ENCODE measurements around the gene TRPC3.
A peak's percentile ranks its signal among the peaks of the same experiment; 100 is the strongest.

TRPC3 gene
- 0.17 to 0.58 (median 0.52) reads per million in 3 donors for total RNA-seq

DNA sequence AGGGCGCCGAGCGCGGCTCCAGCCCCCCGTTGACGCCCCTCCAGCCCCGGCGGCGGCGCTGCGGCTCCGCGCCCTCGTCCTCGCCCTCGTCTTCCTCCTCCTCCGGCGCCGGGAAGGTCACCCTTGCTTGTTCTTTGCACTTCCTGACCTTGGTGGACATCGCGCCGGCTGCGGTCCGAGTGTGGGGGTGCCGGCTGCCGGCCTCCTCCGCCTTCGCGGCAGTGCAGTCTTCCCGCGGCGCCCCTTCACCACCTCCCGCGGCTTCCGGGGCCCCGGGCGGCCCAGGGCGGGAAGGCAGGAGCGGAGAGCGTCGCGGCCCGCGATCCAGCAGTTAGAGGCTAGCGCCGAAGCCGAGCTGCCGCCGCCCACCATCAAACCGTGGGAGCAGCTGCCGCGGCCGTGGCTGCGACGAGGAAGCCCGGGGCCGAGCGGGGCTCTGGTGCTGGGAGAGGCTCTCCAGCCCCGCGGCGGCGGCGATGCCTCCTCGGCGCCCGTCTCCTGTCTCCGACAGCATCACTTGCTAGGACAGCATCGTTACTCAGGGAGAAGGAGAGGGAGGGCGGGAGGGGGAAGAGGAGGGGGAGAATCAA, at the start of gene TRPC3:
TRPC3 (minus strand) TSS at position 540 of the 590 bp plus-strand sequence; CDS start at position 160, 380 bp downstream.
- Histone ChIP-seq H3K27ac (ENCODE audit: insufficient read depth, low read length, poor library complexity, severe bottlenecking) (no peak within 1 kb of the TSS), H3K4me3 (ENCODE audit: insufficient read depth, low read depth, low read length, poor library complexity, severe bottlenecking) (peak within 1 kb of the TSS; percentile 79)

DNA sequence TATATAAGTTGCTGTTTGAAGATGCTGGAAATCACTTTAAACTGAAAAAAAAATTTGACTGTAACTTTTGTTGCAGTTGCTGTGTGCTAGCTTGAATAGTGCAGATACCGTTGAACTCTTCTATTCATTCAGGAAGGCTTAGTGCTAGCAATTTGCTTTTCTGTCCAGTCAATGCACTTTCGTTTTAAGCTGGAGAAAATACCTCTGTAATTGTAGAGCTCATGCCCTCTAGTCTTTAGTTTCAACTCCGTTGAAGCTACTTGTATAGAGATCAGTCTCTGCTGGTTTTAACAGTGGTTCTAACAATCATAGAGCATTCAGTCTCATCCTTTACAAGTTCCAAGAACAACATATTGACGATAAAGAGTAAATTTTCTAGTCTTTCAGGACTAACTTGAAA, 49.0 kb upstream of the TRPC3 start:
- no peak overlapping the region for H3K4me3 ChIP-seq (ENCODE audit: insufficient read depth, low read depth, low read length, poor library complexity, severe bottlenecking)
- no peak for DNase-seq
- H3K4me1 ChIP-seq (ENCODE audit: control insufficient read depth, insufficient read depth, low read length, poor library complexity, severe bottlenecking): no peaks in the 10 kb centered on the region
- H3K36me3 ChIP-seq (ENCODE audit: control insufficient read depth, insufficient read depth, low read length): no peaks in the 10 kb centered on the region
- no peak overlapping the region for H3K27ac ChIP-seq (ENCODE audit: insufficient read depth, low read length, poor library complexity, severe bottlenecking)
- no peaks in the 10 kb centered on the region for H3K9me3 ChIP-seq (ENCODE audit: control insufficient read depth, low read length)
- H3K27me3 ChIP-seq (replicated peaks; ENCODE audit: control insufficient read depth, insufficient read depth, low read length, poor library complexity, severe bottlenecking): no peaks in the 10 kb centered on the region

More for the DNA sequence above, at the start of gene TRPC3:
- Histone ChIP-seq H3K4me1 (ENCODE audit: control insufficient read depth, insufficient read depth, low read length, poor library complexity, severe bottlenecking) (no peaks in the 10 kb centered on the region), H3K27me3 (replicated peaks; ENCODE audit: control insufficient read depth, insufficient read depth, low read length, poor library complexity, severe bottlenecking) (no peaks in the 10 kb centered on the region), H3K36me3 (ENCODE audit: control insufficient read depth, insufficient read depth, low read length) (no peaks in the 10 kb centered on the region), H3K9me3 (ENCODE audit: control insufficient read depth, low read length) (no peaks in the 10 kb centered on the region)
- DNase-seq: peak in 1 of 3 donors; percentile 1

DNA sequence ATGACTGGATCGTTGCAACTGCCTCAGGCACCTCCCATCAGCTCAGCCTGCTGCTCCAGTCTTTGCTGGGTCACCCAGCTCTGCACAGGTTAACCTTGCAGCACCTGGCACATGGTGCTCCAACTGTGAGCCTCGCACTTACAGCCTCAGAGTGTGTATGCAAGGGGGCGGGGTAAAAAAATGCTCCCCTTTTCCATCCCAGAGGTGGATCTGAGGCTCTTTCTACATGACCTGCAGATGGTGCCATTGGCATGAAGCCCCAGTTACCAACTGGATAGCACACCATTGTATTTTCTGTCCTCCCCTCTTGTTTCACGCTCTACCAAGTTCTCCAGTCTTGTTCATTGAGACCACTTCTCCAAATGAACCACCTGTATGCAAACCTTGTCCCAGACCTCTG, 46.2 kb upstream of the TRPC3 start:
- Histone ChIP-seq H3K4me3 (ENCODE audit: insufficient read depth, low read depth, low read length, poor library complexity, severe bottlenecking) (no peak overlapping the region), H3K27ac (ENCODE audit: insufficient read depth, low read length, poor library complexity, severe bottlenecking) (no peak overlapping the region), H3K36me3 (ENCODE audit: control insufficient read depth, insufficient read depth, low read length) (no peaks in the 10 kb centered on the region), H3K27me3 (replicated peaks; ENCODE audit: control insufficient read depth, insufficient read depth, low read length, poor library complexity, severe bottlenecking) (no peaks in the 10 kb centered on the region), H3K4me1 (ENCODE audit: control insufficient read depth, insufficient read depth, low read length, poor library complexity, severe bottlenecking) (no peaks in the 10 kb centered on the region), H3K9me3 (ENCODE audit: control insufficient read depth, low read length) (no peaks in the 10 kb centered on the region)
- no peak for DNase-seq

DNA sequence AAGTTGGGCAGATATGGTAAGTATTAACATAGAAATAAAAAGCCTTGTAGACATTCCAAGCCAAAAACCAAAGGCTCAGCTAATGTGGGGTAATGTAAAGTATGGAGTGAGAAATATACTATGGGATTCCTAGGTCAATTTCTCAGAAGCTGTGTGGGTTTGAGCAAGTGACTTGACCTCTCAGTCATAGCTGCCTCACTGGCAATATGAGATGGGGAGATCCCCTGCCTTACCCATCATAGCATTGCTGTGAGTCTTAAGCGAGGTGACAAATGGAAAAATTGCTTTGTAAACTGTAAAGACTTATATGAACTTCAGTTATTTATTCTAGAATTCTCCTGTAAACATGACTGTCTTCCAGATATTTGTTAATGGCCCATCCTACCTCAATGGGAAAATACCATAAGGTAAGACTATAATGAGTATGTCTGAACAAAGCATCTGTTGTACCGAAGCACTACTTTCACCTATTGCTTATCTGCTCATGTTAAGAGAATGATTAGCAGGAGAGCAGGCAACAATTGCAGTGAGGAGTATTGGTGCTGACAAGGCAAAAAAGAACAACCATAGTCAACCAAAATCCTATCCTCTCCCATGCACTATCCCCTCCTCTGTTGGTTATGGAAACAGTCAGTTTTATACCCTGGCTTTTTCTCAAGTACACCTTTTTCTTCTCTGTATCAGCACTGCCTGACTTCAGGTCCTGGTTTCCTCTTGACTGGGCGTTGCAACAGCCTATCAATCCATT, 44.1 kb upstream of the TRPC3 start:
- DNase-seq: no peak
- Histone ChIP-seq H3K27ac (ENCODE audit: insufficient read depth, low read length, poor library complexity, severe bottlenecking) (no peak overlapping the region), H3K36me3 (ENCODE audit: control insufficient read depth, insufficient read depth, low read length) (no peaks in the 10 kb centered on the region), H3K4me3 (ENCODE audit: insufficient read depth, low read depth, low read length, poor library complexity, severe bottlenecking) (no peak overlapping the region), H3K9me3 (ENCODE audit: control insufficient read depth, low read length) (no peaks in the 10 kb centered on the region), H3K4me1 (ENCODE audit: control insufficient read depth, insufficient read depth, low read length, poor library complexity, severe bottlenecking) (no peaks in the 10 kb centered on the region), H3K27me3 (replicated peaks; ENCODE audit: control insufficient read depth, insufficient read depth, low read length, poor library complexity, severe bottlenecking) (no peaks in the 10 kb centered on the region)

DNA sequence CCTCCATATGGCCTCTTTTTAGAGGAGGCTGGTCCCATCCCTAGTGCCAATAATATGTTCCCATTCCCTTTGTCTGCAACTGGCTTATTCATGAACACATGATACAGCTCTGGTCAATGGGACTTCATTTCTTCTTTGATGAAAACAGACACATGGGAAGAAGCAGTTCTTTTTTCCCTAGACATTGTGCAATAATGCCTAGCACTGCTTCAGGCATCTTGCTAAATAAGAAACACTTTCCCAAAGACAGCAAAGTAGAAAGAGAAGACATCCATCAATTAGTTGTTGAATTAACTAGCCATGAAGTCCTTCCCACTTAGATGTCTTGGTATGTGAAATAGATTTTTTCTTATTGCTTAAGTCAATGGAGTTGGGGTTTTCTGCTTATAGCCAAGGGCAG, 40.1 kb upstream of the TRPC3 start:
- no peaks in the 10 kb centered on the region for H3K9me3 ChIP-seq (ENCODE audit: control insufficient read depth, low read length)
- no peak overlapping the region for H3K4me3 ChIP-seq (ENCODE audit: insufficient read depth, low read depth, low read length, poor library complexity, severe bottlenecking)
- peaks cover 4% of the 10 kb centered on the region for H3K27me3 ChIP-seq (replicated peaks; ENCODE audit: control insufficient read depth, insufficient read depth, low read length, poor library complexity, severe bottlenecking)
- no peaks in the 10 kb centered on the region for H3K36me3 ChIP-seq (ENCODE audit: control insufficient read depth, insufficient read depth, low read length)
- H3K4me1 ChIP-seq (ENCODE audit: control insufficient read depth, insufficient read depth, low read length, poor library complexity, severe bottlenecking): no peaks in the 10 kb centered on the region
- DNase-seq: no peak
- H3K27ac ChIP-seq (ENCODE audit: insufficient read depth, low read length, poor library complexity, severe bottlenecking): no peak overlapping the region

DNA sequence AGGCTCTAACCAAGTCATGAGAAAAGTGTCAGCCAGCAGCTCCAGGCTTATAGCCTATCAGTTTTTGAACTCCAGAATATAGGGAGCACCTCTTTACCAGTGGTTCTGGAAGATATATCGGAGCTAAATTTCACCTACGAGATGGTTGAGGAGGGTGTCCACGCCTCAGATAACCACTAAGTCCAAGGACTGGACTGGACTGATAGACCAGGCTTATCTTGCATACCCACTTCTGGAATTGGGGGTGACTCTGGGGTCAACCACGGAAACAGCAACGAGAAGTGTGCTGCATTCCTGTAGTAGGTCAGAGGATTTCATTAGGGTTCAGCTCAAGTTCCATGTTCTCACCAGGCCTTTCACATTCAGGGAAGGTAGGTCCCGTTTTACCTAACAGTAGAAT, 38.6 kb upstream of the TRPC3 start:
- DNase-seq: no peak
- H3K9me3 ChIP-seq (ENCODE audit: control insufficient read depth, low read length): no peaks in the 10 kb centered on the region
- H3K4me3 ChIP-seq (ENCODE audit: insufficient read depth, low read depth, low read length, poor library complexity, severe bottlenecking): no peak overlapping the region
- no peaks in the 10 kb centered on the region for H3K36me3 ChIP-seq (ENCODE audit: control insufficient read depth, insufficient read depth, low read length)
- no peaks in the 10 kb centered on the region for H3K4me1 ChIP-seq (ENCODE audit: control insufficient read depth, insufficient read depth, low read length, poor library complexity, severe bottlenecking)
- no peak overlapping the region for H3K27ac ChIP-seq (ENCODE audit: insufficient read depth, low read length, poor library complexity, severe bottlenecking)
- H3K27me3 ChIP-seq (replicated peaks; ENCODE audit: control insufficient read depth, insufficient read depth, low read length, poor library complexity, severe bottlenecking): peaks cover 4% of the 10 kb centered on the region

DNA sequence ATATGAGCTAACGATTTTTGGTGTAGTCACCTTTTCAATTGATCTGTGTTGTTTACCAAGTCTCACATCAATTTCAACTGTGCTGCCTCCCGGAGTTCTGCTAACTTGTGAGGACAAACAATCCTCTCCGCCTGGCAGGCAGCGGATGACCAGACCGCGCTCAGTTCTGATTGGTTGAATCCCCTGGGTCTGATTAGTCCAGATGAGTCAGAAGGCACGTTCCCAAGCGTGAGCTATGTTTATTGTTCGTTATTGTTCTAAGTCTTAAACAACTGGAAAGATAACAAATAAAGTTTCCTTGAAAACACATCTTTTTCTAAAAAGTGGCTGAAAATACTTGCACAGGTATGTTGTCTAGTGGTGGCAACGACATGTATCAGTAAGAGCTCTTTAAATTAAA, 37.9 kb upstream of the TRPC3 start:
- H3K27me3 ChIP-seq (replicated peaks; ENCODE audit: control insufficient read depth, insufficient read depth, low read length, poor library complexity, severe bottlenecking): peaks cover 4% of the 10 kb centered on the region
- DNase-seq: no peak
- H3K9me3 ChIP-seq (ENCODE audit: control insufficient read depth, low read length): no peaks in the 10 kb centered on the region
- H3K27ac ChIP-seq (ENCODE audit: insufficient read depth, low read length, poor library complexity, severe bottlenecking): no peak overlapping the region
- no peak overlapping the region for H3K4me3 ChIP-seq (ENCODE audit: insufficient read depth, low read depth, low read length, poor library complexity, severe bottlenecking)
- no peaks in the 10 kb centered on the region for H3K4me1 ChIP-seq (ENCODE audit: control insufficient read depth, insufficient read depth, low read length, poor library complexity, severe bottlenecking)
- no peaks in the 10 kb centered on the region for H3K36me3 ChIP-seq (ENCODE audit: control insufficient read depth, insufficient read depth, low read length)

DNA sequence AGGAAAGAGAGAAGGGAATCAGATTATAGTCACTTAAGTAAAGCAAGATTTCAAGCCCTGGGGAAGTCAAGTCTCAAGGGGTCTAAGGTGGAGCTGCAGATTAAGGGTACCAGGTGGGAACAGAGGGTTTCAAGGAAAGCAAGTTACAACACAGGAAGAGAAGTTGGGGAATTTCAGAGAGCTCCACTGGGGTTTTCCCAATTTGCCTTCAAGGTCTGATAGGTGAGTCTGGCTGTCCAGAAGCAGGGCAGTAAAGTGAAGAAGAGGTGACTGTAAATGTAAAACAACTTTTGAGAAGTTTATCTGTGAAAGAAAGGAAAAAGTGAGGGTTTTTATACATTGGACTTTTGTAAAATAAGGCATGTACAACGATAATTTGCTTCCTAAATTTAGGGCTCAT, 37.1 kb upstream of the TRPC3 start:
- Histone ChIP-seq H3K4me3 (ENCODE audit: insufficient read depth, low read depth, low read length, poor library complexity, severe bottlenecking) (no peak overlapping the region), H3K4me1 (ENCODE audit: control insufficient read depth, insufficient read depth, low read length, poor library complexity, severe bottlenecking) (no peaks in the 10 kb centered on the region), H3K9me3 (ENCODE audit: control insufficient read depth, low read length) (no peaks in the 10 kb centered on the region), H3K36me3 (ENCODE audit: control insufficient read depth, insufficient read depth, low read length) (no peaks in the 10 kb centered on the region), H3K27me3 (replicated peaks; ENCODE audit: control insufficient read depth, insufficient read depth, low read length, poor library complexity, severe bottlenecking) (peaks cover 4% of the 10 kb centered on the region), H3K27ac (ENCODE audit: insufficient read depth, low read length, poor library complexity, severe bottlenecking) (no peak overlapping the region)
- no peak for DNase-seq

DNA sequence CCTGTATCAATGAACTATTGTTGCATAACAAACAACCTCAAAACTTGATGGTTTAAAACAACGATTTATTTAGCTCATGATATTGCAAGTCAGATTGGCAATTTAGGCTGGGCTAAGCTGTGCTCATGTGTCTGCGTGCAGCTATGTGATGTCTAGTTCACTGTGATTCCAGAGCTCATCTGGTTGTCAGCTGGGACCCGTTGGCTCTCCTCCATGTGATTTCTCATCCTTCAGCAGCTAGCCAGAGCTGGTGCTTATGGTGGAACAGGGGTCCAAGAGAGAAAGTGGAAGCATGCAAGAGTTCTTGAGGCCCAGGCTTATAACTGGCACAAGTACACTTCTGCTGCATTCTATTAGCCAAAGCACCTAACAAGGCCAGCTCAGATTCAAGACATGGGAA, 28.8 kb upstream of the TRPC3 start:
- Histone ChIP-seq H3K27ac (ENCODE audit: insufficient read depth, low read length, poor library complexity, severe bottlenecking) (no peak overlapping the region), H3K36me3 (ENCODE audit: control insufficient read depth, insufficient read depth, low read length) (no peaks in the 10 kb centered on the region), H3K9me3 (ENCODE audit: control insufficient read depth, low read length) (no peaks in the 10 kb centered on the region), H3K4me1 (ENCODE audit: control insufficient read depth, insufficient read depth, low read length, poor library complexity, severe bottlenecking) (no peaks in the 10 kb centered on the region), H3K4me3 (ENCODE audit: insufficient read depth, low read depth, low read length, poor library complexity, severe bottlenecking) (no peak overlapping the region), H3K27me3 (replicated peaks; ENCODE audit: control insufficient read depth, insufficient read depth, low read length, poor library complexity, severe bottlenecking) (no peaks in the 10 kb centered on the region)
- DNase-seq: no peak

DNA sequence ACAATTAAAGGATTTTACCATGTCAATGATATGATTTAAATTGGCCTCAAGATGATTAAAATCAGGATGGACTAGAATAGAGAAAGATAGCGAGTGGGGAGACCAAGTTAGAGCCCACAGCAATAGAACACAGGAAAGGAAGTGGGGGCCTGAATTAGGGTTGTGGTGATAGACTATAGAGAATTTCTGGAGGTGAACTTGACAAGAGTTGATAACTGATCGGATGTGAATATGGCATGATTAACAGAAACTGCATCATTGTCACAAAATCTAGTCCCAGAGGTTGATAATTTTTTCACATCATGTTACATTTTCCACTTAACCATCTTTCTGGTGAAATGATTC, 26.3 kb upstream of the TRPC3 start:
- H3K9me3 ChIP-seq (ENCODE audit: control insufficient read depth, low read length): no peaks in the 10 kb centered on the region
- no peak for DNase-seq
- no peaks in the 10 kb centered on the region for H3K4me1 ChIP-seq (ENCODE audit: control insufficient read depth, insufficient read depth, low read length, poor library complexity, severe bottlenecking)
- H3K27me3 ChIP-seq (replicated peaks; ENCODE audit: control insufficient read depth, insufficient read depth, low read length, poor library complexity, severe bottlenecking): no peaks in the 10 kb centered on the region
- H3K27ac ChIP-seq (ENCODE audit: insufficient read depth, low read length, poor library complexity, severe bottlenecking): no peak overlapping the region
- no peaks in the 10 kb centered on the region for H3K36me3 ChIP-seq (ENCODE audit: control insufficient read depth, insufficient read depth, low read length)
- H3K4me3 ChIP-seq (ENCODE audit: insufficient read depth, low read depth, low read length, poor library complexity, severe bottlenecking): no peak overlapping the region
